Measurements from ENCODE around the gene CEBPZ. TPM values are rescaled to one million over a fixed set of nuclear protein-coding genes. Genes with fewer than 3 reads are reported as not detected.
"Not testable (repeated sequence)": the region's sequence is repeated elsewhere in the genome, so short reads cannot be mapped to it uniquely, and the experiment has no call there.

CEBPZ gene
- total RNA-seq, 1 experiment from 2014 or later = 47.8 TPM

DNA sequence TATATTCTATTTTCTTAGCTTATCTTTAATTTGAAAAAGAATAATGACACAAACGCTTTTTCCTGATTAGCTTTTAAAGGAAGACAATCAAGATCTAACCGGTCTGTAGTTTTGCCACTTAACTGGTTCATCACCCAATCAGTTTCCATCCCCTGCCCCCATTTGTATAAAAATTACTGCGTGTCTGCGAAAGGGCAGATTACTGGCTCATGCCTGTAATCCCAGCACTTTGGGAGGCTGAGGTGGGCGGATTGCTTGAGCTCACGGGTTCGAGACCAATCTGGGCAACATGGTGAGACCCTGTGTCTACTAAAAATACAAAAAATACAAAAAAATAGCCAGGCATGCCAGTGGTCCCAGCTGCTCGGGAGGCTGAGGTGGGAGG is 32.7 kb downstream of the CEBPZ start:
- POLR2A ChIA-PET = interaction anchor here (1.2 kb wide), 1 partner anchor 9 kb away, joined by 3 read pairs; no protein-coding TSS in a partner anchor

DNA sequence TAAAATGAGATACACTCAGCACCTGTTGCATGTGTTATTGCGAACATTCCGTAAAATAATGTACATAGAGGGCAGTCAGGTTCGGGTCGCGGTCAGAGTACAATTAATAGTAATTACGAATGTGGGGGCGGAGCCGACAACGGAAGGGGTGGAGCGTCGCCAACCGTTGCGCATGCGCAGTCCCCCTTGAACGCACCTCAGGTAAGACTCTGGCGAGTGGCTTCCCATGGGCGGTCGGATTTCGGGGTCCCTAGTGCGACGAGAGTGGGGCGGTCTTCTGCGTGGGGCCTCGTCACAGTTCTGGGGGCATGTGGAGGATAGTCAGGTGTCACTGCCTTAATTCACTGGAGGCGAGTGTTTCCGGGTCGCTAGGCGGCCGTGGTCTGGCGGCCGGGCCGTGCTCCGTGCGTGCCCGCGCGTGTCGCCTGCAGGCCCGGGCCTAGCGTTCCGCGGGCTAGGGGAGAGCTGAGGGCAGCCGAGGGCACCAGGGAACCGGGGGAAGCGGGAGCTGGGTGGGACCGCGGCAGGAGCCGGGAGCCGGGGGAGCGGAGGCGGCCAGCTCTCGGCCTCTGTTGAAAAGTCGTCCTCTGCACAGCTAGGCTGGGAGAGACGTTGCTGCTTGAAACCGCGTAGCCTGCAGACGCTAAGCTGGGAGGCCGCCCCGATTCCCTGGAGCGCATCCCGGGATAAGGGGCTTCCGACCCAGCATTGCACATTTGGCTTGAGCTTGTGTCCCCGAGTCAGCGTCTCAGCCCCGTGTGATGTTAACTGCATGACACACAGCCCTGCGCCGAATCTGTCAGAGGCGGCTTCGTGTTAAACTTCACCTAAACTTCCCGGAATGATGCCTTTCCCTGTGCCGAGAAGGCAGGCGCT is 34.8 kb downstream of the CEBPZ start, which contains the start of gene CEBPZOS:
TSS of gene CEBPZOS (plus strand) at position 177 of the 876 bp plus-strand sequence. CDS start 3,209 bp downstream, outside the sequence.
- peak within 1 kb of the TSS; percentile 95 for H2AFZ ChIP-seq (ENCODE audit: low read depth, low read length, poor library complexity, severe bottlenecking)
- H3K79me2 ChIP-seq (ENCODE audit: insufficient read depth, low read length) = peaks cover 52% of the 10 kb centered on the region
- peak within 1 kb of the TSS; percentile 81 for H3K9ac ChIP-seq (ENCODE audit: low read length)
- no peaks in the 10 kb centered on the region for H4K20me1 ChIP-seq (ENCODE audit: insufficient read depth)
- H3K27me3 ChIP-seq (ENCODE audit: insufficient read depth, low read length) = no peaks in the 10 kb centered on the region
- H3K9me2 ChIP-seq (ENCODE audit: insufficient read depth) = no peaks in the 10 kb centered on the region
- ChIA-PET POLR2A (no interaction called here), RAD21 (ENCODE audit: low non-redundant PET in 1 of 2, low total read pairs in 2 of 2, uncharacterized antibody in 2 of 2, unreplicated experiment in 2 of 2) (no interaction called here), CTCF (no interaction called here)
- peaks cover 10% of the 10 kb centered on the region in 2 experiments; a peak in 3 of 4 replicates for H3K36me3 ChIP-seq (ENCODE audit: control insufficient read depth in 1 of 2, insufficient read depth in 2 of 2, low read length in 2 of 2)
- H3K9me3 ChIP-seq (ENCODE audit: control insufficient read depth in 1 of 2, insufficient read depth in 1 of 2, low read depth in 1 of 2, low read length in 2 of 2) = no peaks in the 10 kb centered on the region
- TF ChIP-seq JUND (IDR thresholded peaks at IDR 0.05) (no peak), SP1 (IDR thresholded peaks at IDR 0.05; ENCODE audit: low read depth) (peak; percentile 38), ZFX (IDR thresholded peaks at IDR 0.05) (peak; percentile 97), POLR2A (IDR thresholded peaks at IDR 0.05; ENCODE audit: borderline replicate concordance, extremely low read depth, insufficient read depth, insufficient read length) (peak; percentile 69), EZH2phosphoT487 (IDR thresholded peaks at IDR 0.05; ENCODE audit: borderline replicate concordance) (no peak), FOSL1 (IDR thresholded peaks at IDR 0.05; ENCODE audit: low read depth) (no peak), SIN3A (IDR thresholded peaks at IDR 0.05; ENCODE audit: low read depth) (peak; percentile 83), POLR2AphosphoS5 (IDR thresholded peaks at IDR 0.05; ENCODE audit: low read depth, low read length) (peak; percentile 98), MAX (IDR thresholded peaks at IDR 0.05) (peak; percentile 80), EGR1 (IDR thresholded peaks at IDR 0.05; ENCODE audit: low read depth) (peak; percentile 81)
- H3K4me2 ChIP-seq (ENCODE audit: low read length) = peak within 1 kb of the TSS; percentile 76
- H3K4me1 ChIP-seq (ENCODE audit: control insufficient read depth in 1 of 2, insufficient read depth in 2 of 2, low read length in 2 of 2) = peaks cover 7 to 17% of the 10 kb centered on the region in 2 experiments; a peak in 3 of 4 replicates
- DNase-seq (ENCODE audit: low read depth, low spot score) = peak; percentile 62
- H3K4me3 ChIP-seq (replicated peaks in 1 of 2; ENCODE audit: low read depth in 1 of 2, low read length in 2 of 2) = peak within 1 kb of the TSS; percentile 79 to 91
- peak within 1 kb of the TSS; percentile 81 for H3K27ac ChIP-seq (ENCODE audit: low read depth, low read length)
- intact Hi-C loops (cut with micrococcal nuclease) = no loop called here
- peak; percentile 83 for ATAC-seq
- BruUV-seq (replicated peaks) = no TSS peak

More for the DNA sequence above, 32.7 kb downstream of the CEBPZ start:
- DNase-seq (ENCODE audit: low read depth, low spot score) = no peak
- Histone ChIP-seq H3K4me1 (ENCODE audit: control insufficient read depth in 1 of 2, insufficient read depth in 2 of 2, low read length in 2 of 2) (peaks cover 7 to 17% of the 10 kb centered on the region in 2 experiments; a peak in 3 of 4 replicates), H3K36me3 (ENCODE audit: control insufficient read depth in 1 of 2, insufficient read depth in 2 of 2, low read length in 2 of 2) (peaks cover 21 to 24% of the 10 kb centered on the region in 2 experiments), H3K9me3 (ENCODE audit: control insufficient read depth in 1 of 2, insufficient read depth in 1 of 2, low read depth in 1 of 2, low read length in 2 of 2) (no peaks in the 10 kb centered on the region), H3K9me2 (ENCODE audit: insufficient read depth) (no peaks in the 10 kb centered on the region), H3K27ac (ENCODE audit: low read depth, low read length) (no peak overlapping the region), H3K27me3 (ENCODE audit: insufficient read depth, low read length) (no peaks in the 10 kb centered on the region), H2AFZ (ENCODE audit: low read depth, low read length, poor library complexity, severe bottlenecking) (no peak overlapping the region), H3K79me2 (ENCODE audit: insufficient read depth, low read length) (peaks cover 71% of the 10 kb centered on the region), H3K4me2 (ENCODE audit: low read length) (no peak overlapping the region), H3K4me3 (replicated peaks in 1 of 2; ENCODE audit: low read depth in 1 of 2, low read length in 2 of 2) (no peak overlapping the region), H4K20me1 (ENCODE audit: insufficient read depth) (no peaks in the 10 kb centered on the region), H3K9ac (ENCODE audit: low read length) (no peak overlapping the region)
- intact Hi-C loops (cut with micrococcal nuclease) = no loop called here
- no peak for ATAC-seq
- no TSS peak for BruUV-seq (replicated peaks)
- no peak for TF ChIP-seq EZH2 (IDR thresholded peaks at IDR 0.05)
- TF ChIP-seq JUND (IDR thresholded peaks at IDR 0.05) = no peak
- 0 out of 2 replicates have a peak, but pooled peaks have one; percentile 20 for TF ChIP-seq POLR2AphosphoS5 (IDR thresholded peaks at IDR 0.05; ENCODE audit: low read depth, low read length)
- RAD21 ChIA-PET (ENCODE audit: low non-redundant PET in 1 of 2, low total read pairs in 2 of 2, uncharacterized antibody in 2 of 2, unreplicated experiment in 2 of 2) = no interaction called here
- CTCF ChIA-PET = no interaction called here

- peaks cover 46% of the 10 kb centered on the region for H3K79me2 ChIP-seq (ENCODE audit: insufficient read depth, low read length)
- BruUV-seq (replicated peaks); intact Hi-C loops (cut with micrococcal nuclease); RAD21 ChIA-PET (ENCODE audit: low non-redundant PET in 1 of 2, low total read pairs in 2 of 2, uncharacterized antibody in 2 of 2, unreplicated experiment in 2 of 2); H3K9me3 ChIP-seq (ENCODE audit: control insufficient read depth in 1 of 2, insufficient read depth in 1 of 2, low read depth in 1 of 2, low read length in 2 of 2); H4K20me1 ChIP-seq (ENCODE audit: insufficient read depth); H3K27me3 ChIP-seq (ENCODE audit: insufficient read depth, low read length); ATAC-seq; CTCF ChIA-PET; POLR2A ChIA-PET; H3K9me2 ChIP-seq (ENCODE audit: insufficient read depth); H3K36me3 ChIP-seq (ENCODE audit: control insufficient read depth in 1 of 2, insufficient read depth in 2 of 2, low read length in 2 of 2); DNase-seq (ENCODE audit: low read depth, low spot score): not testable (repeated sequence)
- H3K9ac ChIP-seq (ENCODE audit: low read length) = peak overlapping the region; percentile 81
- H3K4me1 ChIP-seq (ENCODE audit: control insufficient read depth in 1 of 2, insufficient read depth in 2 of 2, low read length in 2 of 2) = peaks cover 7 to 17% of the 10 kb centered on the region in 2 experiments; a peak in 3 of 4 replicates
- H3K4me3 ChIP-seq (replicated peaks in 1 of 2; ENCODE audit: low read depth in 1 of 2, low read length in 2 of 2) = peak overlapping the region; percentile 79 to 91
- H2AFZ ChIP-seq (ENCODE audit: low read depth, low read length, poor library complexity, severe bottlenecking) = peak overlapping the region; percentile 95
- peak overlapping the region; percentile 81; the same call in 1 of the 2 replicates for H3K27ac ChIP-seq (ENCODE audit: low read depth, low read length)
- H3K4me2 ChIP-seq (ENCODE audit: low read length) = peak overlapping the region; percentile 76
These were observed 35.5 kb downstream of the CEBPZ start for GRCh38 chr2:37195862-37196319.
